ENCODE data around the gene PTTG1IP. TPM values are rescaled to one million over a fixed set of nuclear protein-coding genes. Genes with fewer than 3 reads are reported as not detected.

The PTTG1IP gene
- total and polyA plus RNA-seq, 2 of the 4 experiments (the other 2 are of a cell fraction): 167 to 194 TPM

DNA sequence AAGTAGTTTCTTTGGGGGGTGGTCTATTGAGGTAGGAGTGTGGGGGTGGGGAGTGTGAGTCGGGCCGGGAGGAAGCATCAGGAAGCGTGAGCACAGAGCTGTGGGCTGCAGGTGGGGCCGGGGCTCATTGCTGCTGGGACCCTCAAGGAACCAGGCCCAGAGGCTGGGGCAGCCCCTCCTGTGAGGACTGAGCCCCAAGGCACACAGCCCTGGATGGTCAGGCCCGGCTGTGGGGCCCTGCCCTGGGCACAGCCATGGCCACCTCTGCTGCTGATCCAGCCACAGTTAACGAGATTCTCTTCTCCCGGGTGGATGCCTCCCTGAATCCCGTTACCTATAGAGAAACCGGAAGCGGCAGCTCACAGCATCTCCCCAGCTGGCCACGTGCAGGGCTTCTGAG, 32.7 kb downstream of the PTTG1IP start:
- Histone ChIP-seq H3K4me1 (ENCODE audit: control insufficient read depth, insufficient read depth, low read length) (peaks cover 7% of the 10 kb centered on the region; the same call in 1 of the 2 replicates), H3K27ac (ENCODE audit: insufficient read depth, low read length) (no peak overlapping the region), H3K23ac (ENCODE audit: low read depth, low read length) (no peak overlapping the region), H3K9ac (ENCODE audit: low read depth, low read length) (no peak overlapping the region), H3K9me3 (ENCODE audit: control insufficient read depth, insufficient read depth, low read length) (no peaks in the 10 kb centered on the region), H4K8ac (ENCODE audit: low read depth in 2 of 2, low read length in 2 of 2) (no peak overlapping the region), H2BK20ac (ENCODE audit: low read depth, low read length) (no peak overlapping the region), H3K4ac (ENCODE audit: low read depth, low read length) (no peak overlapping the region), H3K79me1 (ENCODE audit: low read depth in 1 of 2, low read length in 2 of 2) (no peaks in the 10 kb centered on the region), H2BK15ac (ENCODE audit: low read depth, low read length) (no peak overlapping the region), H2AFZ (replicated peaks; ENCODE audit: low read length, poor library complexity) (no peak overlapping the region), H4K5ac (ENCODE audit: low read depth, low read length) (no peak overlapping the region), H3K27me3 (ENCODE audit: control insufficient read depth, insufficient read depth, low read length) (peaks cover 28% of the 10 kb centered on the region), H3K9me1 (ENCODE audit: insufficient read depth, low read length) (no peaks in the 10 kb centered on the region), H3K36me3 (ENCODE audit: control insufficient read depth, insufficient read depth, low read length) (no peaks in the 10 kb centered on the region), H3K4me3 (ENCODE audit: insufficient read depth, low read depth, low read length) (no peak overlapping the region), H2BK5ac (ENCODE audit: low read depth, low read length, poor library complexity, severe bottlenecking) (no peak overlapping the region), H3K4me2 (ENCODE audit: low read depth, low read length) (no peak overlapping the region), H2AK9ac (replicated peaks; ENCODE audit: low read depth, low read length, poor library complexity) (no peak overlapping the region), H2AK5ac (ENCODE audit: low read depth, low read length) (no peak overlapping the region), H2BK120ac (ENCODE audit: low read depth, low read length) (no peak overlapping the region), H4K20me1 (ENCODE audit: insufficient read depth, low read length) (no peaks in the 10 kb centered on the region; the same call in 1 of the 2 replicates), H3K18ac (ENCODE audit: low read depth, low read length) (no peak overlapping the region), H3K56ac (ENCODE audit: extremely low read depth, insufficient read depth, low read length) (no peak overlapping the region), H3K14ac (replicated peaks; ENCODE audit: low read depth, low read length) (no peak overlapping the region), H4K91ac (ENCODE audit: insufficient read depth, low read depth, low read length) (no peak overlapping the region)
- BruUV-seq (replicated peaks): no TSS peak
- 94% methylated on average over 2 of the region's 11 CpGs; no CpG with 5 or more reads in 1 of the 2 experiments for WGBS, 2 experiments (ENCODE audit: extremely low coverage in 2 of 2, insufficient read length in 1 of 2)
- ChIA-PET CTCF (interaction anchor here (0.7 kb wide), 1 partner anchor 331 kb away, joined by 8 read pairs; no protein-coding TSS in a partner anchor), POLR2A (ENCODE audit: unreplicated experiment) (no interaction called here)
- in situ Hi-C loops (cut with MboI; ENCODE audit: low sequenced_read_pairs): no loop called here
- intact Hi-C loops (cut with micrococcal nuclease): no loop called here
- ATAC-seq (ENCODE audit: low read depth) (no peak), DNase-seq (no peak)
- TF ChIP-seq FOS (IDR thresholded peaks at IDR 0.05; ENCODE audit: low read depth, low read length) (no peak), POLR2A (IDR thresholded peaks at IDR 0.05; ENCODE audit: low read depth, low read length) (no peak), CHD1 (IDR thresholded peaks at IDR 0.05; ENCODE audit: low read depth, low read length) (no peak), MAFK (IDR thresholded peaks at IDR 0.05; ENCODE audit: low read depth, low read length) (no peak), SMC3 (IDR thresholded peaks at IDR 0.05; ENCODE audit: low read depth, low read length) (no peak), RFX5 (IDR thresholded peaks at IDR 0.05; ENCODE audit: low read depth, low read length) (no peak), CEBPB (IDR thresholded peaks at IDR 0.05; ENCODE audit: low read depth, low read length) (no peak), MXI1 (IDR thresholded peaks at IDR 0.05; ENCODE audit: borderline replicate concordance, low read depth, low read length) (no peak), RAD21 (IDR thresholded peaks at IDR 0.05; ENCODE audit: low read length) (no peak), MAZ (IDR thresholded peaks at IDR 0.05; ENCODE audit: borderline replicate concordance, low read depth, low read length) (no peak), RCOR1 (IDR thresholded peaks at IDR 0.05; ENCODE audit: insufficient replicate concordance, low read length) (no peak), NFE2L2 (IDR thresholded peaks at IDR 0.05; ENCODE audit: low read depth, low read length) (no peak), ELK1 (IDR thresholded peaks at IDR 0.05; ENCODE audit: borderline replicate concordance, low read depth, low read length) (no peak), BHLHE40 (IDR thresholded peaks at IDR 0.05; ENCODE audit: low read depth, low read length) (no peak)
- TF ChIP-seq, protein P1, sequence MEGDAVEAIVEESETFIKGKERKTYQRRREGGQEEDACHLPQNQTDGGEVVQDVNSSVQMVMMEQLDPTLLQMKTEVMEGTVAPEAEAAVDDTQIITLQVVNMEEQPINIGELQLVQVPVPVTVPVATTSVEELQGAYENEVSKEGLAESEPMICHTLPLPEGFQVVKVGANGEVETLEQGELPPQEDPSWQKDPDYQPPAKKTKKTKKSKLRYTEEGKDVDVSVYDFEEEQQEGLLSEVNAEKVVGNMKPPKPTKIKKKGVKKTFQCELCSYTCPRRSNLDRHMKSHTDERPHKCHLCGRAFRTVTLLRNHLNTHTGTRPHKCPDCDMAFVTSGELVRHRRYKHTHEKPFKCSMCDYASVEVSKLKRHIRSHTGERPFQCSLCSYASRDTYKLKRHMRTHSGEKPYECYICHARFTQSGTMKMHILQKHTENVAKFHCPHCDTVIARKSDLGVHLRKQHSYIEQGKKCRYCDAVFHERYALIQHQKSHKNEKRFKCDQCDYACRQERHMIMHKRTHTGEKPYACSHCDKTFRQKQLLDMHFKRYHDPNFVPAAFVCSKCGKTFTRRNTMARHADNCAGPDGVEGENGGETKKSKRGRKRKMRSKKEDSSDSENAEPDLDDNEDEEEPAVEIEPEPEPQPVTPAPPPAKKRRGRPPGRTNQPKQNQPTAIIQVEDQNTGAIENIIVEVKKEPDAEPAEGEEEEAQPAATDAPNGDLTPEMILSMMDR (conservative IDR thresholded peaks at IDR 0.05; ENCODE audit: low read depth, low read length): no peak
- TF ChIP-seq, protein P2, sequence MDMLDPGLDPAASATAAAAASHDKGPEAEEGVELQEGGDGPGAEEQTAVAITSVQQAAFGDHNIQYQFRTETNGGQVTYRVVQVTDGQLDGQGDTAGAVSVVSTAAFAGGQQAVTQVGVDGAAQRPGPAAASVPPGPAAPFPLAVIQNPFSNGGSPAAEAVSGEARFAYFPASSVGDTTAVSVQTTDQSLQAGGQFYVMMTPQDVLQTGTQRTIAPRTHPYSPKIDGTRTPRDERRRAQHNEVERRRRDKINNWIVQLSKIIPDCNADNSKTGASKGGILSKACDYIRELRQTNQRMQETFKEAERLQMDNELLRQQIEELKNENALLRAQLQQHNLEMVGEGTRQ (IDR thresholded peaks at IDR 0.05; ENCODE audit: low read depth, low read length): no peak
- dilution Hi-C loops (cut with HindIII; ENCODE audit: low sequenced_read_pairs, unreplicated experiment): no loop called here

Measured in IMR-90 (cell line).